SK-N-SH treated with all-trans-retinoic acid at 6 μM for 48 hours (cell line): Measurements from ENCODE around the gene SNX11.

Source experiments
- CREB5 ChIP-seq: fragments of 250-450 bp; sonication (Bioruptor Pico); IDR thresholded peaks from 2 replicates; pipeline ENCODE4 v1.5.1; 2020; ENCODE audit warnings: low read depth, mild to moderate bottlenecking, moderate library complexity
- TCF4 ChIP-seq: fragments of 250-450 bp; sonication (Bioruptor Pico); IDR thresholded peaks from 2 replicates; pipeline ENCODE4 v1.8.0; 2021; ENCODE audit warnings: mild to moderate bottlenecking, moderate library complexity, borderline replicate concordance
- ZFP3 ChIP-seq: fragments of 250-450 bp; sonication (Bioruptor Pico); IDR thresholded peaks from 2 replicates; pipeline ENCODE4 v1.5.0; 2020; ENCODE audit warnings: mild to moderate bottlenecking, moderate library complexity
- ZNF8 ChIP-seq: fragments of 450-650 bp; formaldehyde crosslinking; IDR thresholded peaks from 2 replicates; pipeline ENCODE4 v1.5.0; 2020; ENCODE audit warnings: mild to moderate bottlenecking, moderate library complexity

DNA sequence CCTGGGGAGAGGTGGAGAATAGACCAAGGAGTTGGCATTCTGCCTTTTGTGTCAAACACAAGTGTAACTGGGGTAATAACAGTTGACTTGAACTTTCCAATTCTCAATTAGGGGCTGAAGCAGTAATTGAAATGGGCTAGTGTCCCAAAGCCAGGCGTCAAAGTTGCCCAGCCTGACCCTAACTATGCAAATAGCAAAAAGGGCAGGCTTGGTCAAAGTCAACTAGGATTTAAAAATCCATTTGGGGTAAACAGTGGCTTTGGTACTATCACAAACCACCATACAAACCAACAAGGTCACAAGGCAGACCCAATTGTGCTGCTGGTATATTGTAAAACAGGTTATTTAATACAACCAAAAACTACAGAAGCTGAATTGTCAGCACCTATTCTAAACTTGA, 41.4 kb upstream of the SNX11 start:
- TF ChIP-seq ZNF8 = no peak
- no peak for TF ChIP-seq ZFP3
- TF ChIP-seq TCF4 = no peak
- TF ChIP-seq CREB5 (CRISPR knock-in tag) = no peak
